ENCODE data around the gene CHIC1. TPM values are rescaled to one million over a fixed set of nuclear protein-coding genes. Genes with fewer than 3 reads are reported as not detected.
"Not testable (repeated sequence)": the region's sequence is repeated elsewhere in the genome, so short reads cannot be mapped to it uniquely, and the experiment has no call there.

CHIC1 gene
- total RNA-seq, 1 donor from 2014 or later, result 10.4 TPM

DNA sequence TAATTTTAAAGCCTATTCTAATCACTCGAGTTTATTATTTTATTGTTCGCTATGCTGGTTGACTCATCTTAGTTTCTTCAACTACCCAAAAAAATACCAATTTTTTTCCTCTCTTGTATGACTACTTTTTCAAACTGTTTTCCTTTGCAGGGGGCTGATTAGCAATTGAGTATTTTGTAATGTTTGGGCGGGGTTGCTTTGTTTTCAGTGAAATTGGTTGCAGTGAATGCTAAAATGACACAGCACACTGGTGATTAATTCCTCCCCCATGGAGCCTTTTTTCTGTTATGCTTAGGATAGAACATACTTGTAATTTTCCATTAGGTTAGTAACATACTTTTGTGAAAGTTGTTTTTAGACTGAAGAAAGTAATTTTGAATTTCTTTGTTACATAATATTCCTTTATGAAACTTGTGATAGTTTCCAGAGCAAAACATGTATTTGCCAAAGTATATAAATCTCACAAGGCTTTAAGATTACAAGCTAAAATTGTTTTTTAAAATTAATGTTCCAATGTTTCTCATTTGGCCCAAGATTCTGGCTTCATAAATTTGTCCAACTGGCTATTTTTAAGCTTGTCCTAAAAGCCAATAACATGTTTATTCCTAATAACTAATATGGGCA is 120.4 kb downstream of the CHIC1 start:
- intact Hi-C loops (cut with DNase I), result no loop called here
- DNase-seq (ENCODE audit: missing footprints) (no peak), ATAC-seq (no peak)

DNA sequence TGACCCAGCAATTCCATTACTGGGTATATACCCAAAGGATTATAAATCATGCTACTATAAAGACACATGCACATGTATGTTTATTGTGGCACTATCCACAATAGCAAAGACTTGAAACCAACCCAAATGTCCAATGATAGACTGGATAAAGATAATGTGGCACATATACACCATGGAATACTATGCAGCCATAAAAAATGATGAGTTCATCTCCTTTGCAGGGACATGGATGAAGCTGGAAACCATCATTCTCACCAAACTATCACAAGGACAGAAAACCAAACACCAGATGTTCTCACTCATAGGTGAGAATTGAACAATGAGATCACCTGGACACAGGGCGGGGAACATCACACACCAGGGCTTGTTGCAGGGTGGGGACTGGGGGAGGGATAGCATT is 144.0 kb downstream of the CHIC1 start:
- DNase-seq (ENCODE audit: missing footprints); ATAC-seq; intact Hi-C loops (cut with DNase I): not testable (repeated sequence)

DNA sequence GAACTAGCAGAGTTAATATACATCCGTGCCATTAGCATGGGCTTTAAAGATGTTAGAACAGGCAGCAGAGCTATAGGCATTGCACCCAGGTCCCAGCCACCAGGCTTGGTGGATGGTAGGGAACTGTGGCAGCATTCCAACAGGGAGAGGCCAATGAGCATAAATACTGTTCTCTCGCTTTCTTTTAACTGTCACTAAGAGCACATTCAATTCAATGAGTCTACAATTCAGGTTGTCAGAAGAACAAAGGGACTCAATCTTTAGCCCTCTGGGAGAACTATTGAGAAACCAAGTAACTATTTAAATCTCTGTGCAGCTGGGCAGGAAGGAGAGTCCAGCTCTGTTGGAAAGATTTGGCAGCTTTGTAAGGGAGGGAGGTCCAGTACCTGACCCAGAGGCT is 165.6 kb downstream of the CHIC1 start:
- DNase-seq (ENCODE audit: missing footprints) (no peak), ATAC-seq (no peak)
- intact Hi-C loops (cut with DNase I), result no loop called here

Other genes with a start within 250 kb of the CHIC1 start
- not detected for gene CDX4, start 116.1 kb upstream of the CHIC1 start, total RNA-seq

All from Right ventricle myocardium inferior (tissue), 1 donor.